ENCODE data around the gene HSPA12B.

The HSPA12B gene

DNA sequence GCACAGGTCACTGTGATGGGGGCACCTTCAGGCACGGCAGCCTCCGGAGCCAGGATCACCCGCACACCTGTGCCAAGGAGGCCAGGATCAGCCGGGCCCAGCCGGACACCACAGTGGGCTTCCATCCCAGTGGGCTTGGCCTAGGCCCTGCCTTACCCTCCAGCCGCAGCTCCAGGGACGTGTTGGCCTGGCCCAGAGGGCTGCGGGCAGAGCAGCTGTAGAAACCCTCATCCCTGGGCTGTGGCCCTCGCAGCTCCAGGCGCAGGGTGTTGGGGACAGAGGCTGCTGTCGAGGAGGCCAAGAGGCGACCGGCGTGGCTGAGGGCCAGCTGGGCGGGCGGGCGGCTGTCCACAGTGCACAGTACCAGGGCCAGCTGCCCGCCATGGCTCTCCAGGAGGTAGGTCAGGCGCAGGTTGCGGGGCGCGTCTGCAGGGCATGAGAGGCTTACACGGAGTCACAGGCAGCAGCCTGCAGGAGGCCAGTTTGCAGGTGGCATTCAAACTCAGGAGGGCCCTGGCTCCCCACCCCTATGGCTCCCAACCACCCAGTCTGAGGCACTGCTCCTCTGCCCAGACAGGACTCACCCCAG lies 39.7 kb upstream of the HSPA12B start:
- no peak overlapping the region for H3K27ac ChIP-seq (ENCODE audit: extremely low read depth, low read depth, low read length)
- H3K36me3 ChIP-seq (ENCODE audit: control insufficient read depth in 2 of 2, insufficient read depth in 1 of 2, low read length in 2 of 2): no peaks in the 10 kb centered on the region
- ChIA-PET CTCF (interaction anchor here (0.5 to 2.9 kb wide), 5 partner anchors 16 to 446 kb away, joined by 3 to 13 read pairs (median 4); partner anchors contain the start of gene SIGLEC1), POLR2A (no interaction called here)
- TF ChIP-seq ZNF214 (tag by site-specific recombination; IDR thresholded peaks at IDR 0.05; ENCODE audit: borderline replicate concordance) (no peak), ZNF521 (tag by site-specific recombination; IDR thresholded peaks at IDR 0.05) (no peak), ZNF529 (tag by site-specific recombination; IDR thresholded peaks at IDR 0.05; ENCODE audit: insufficient replicate concordance) (no peak), EGR2 (tag by site-specific recombination; IDR thresholded peaks at IDR 0.05; ENCODE audit: low read depth) (no peak), MYNN (tag by site-specific recombination; IDR thresholded peaks at IDR 0.05; ENCODE audit: borderline replicate concordance) (no peak), ZNF433 (tag by site-specific recombination; IDR thresholded peaks at IDR 0.05; ENCODE audit: low read depth) (no peak), ZNF423 (tag by site-specific recombination; IDR thresholded peaks at IDR 0.05) (no peak), SETDB1 (IDR thresholded peaks at IDR 0.05; ENCODE audit: insufficient read length, low read length) (no peak), ZNF510 (tag by site-specific recombination; IDR thresholded peaks at IDR 0.05; ENCODE audit: insufficient replicate concordance) (no peak), ZNF776 (tag by site-specific recombination; IDR thresholded peaks at IDR 0.05; ENCODE audit: borderline replicate concordance) (no peak)
- TF ChIP-seq, protein P1, sequence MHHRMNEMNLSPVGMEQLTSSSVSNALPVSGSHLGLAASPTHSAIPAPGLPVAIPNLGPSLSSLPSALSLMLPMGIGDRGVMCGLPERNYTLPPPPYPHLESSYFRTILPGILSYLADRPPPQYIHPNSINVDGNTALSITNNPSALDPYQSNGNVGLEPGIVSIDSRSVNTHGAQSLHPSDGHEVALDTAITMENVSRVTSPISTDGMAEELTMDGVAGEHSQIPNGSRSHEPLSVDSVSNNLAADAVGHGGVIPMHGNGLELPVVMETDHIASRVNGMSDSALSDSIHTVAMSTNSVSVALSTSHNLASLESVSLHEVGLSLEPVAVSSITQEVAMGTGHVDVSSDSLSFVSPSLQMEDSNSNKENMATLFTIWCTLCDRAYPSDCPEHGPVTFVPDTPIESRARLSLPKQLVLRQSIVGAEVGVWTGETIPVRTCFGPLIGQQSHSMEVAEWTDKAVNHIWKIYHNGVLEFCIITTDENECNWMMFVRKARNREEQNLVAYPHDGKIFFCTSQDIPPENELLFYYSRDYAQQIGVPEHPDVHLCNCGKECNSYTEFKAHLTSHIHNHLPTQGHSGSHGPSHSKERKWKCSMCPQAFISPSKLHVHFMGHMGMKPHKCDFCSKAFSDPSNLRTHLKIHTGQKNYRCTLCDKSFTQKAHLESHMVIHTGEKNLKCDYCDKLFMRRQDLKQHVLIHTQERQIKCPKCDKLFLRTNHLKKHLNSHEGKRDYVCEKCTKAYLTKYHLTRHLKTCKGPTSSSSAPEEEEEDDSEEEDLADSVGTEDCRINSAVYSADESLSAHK (tag by site-specific recombination; IDR thresholded peaks at IDR 0.05): no peak
- TF ChIP-seq, protein P2, sequence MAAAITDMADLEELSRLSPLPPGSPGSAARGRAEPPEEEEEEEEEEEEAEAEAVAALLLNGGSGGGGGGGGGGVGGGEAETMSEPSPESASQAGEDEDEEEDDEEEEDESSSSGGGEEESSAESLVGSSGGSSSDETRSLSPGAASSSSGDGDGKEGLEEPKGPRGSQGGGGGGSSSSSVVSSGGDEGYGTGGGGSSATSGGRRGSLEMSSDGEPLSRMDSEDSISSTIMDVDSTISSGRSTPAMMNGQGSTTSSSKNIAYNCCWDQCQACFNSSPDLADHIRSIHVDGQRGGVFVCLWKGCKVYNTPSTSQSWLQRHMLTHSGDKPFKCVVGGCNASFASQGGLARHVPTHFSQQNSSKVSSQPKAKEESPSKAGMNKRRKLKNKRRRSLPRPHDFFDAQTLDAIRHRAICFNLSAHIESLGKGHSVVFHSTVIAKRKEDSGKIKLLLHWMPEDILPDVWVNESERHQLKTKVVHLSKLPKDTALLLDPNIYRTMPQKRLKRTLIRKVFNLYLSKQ (tag by site-specific recombination; IDR thresholded peaks at IDR 0.05; ENCODE audit: borderline replicate concordance): no peak
- TF ChIP-seq, protein P3, sequence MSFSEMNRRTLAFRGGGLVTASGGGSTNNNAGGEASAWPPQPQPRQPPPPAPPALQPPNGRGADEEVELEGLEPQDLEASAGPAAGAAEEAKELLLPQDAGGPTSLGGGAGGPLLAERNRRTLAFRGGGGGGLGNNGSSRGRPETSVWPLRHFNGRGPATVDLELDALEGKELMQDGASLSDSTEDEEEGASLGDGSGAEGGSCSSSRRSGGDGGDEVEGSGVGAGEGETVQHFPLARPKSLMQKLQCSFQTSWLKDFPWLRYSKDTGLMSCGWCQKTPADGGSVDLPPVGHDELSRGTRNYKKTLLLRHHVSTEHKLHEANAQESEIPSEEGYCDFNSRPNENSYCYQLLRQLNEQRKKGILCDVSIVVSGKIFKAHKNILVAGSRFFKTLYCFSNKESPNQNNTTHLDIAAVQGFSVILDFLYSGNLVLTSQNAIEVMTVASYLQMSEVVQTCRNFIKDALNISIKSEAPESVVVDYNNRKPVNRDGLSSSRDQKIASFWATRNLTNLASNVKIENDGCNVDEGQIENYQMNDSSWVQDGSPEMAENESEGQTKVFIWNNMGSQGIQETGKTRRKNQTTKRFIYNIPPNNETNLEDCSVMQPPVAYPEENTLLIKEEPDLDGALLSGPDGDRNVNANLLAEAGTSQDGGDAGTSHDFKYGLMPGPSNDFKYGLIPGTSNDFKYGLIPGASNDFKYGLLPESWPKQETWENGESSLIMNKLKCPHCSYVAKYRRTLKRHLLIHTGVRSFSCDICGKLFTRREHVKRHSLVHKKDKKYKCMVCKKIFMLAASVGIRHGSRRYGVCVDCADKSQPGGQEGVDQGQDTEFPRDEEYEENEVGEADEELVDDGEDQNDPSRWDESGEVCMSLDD (tag by site-specific recombination; IDR thresholded peaks at IDR 0.05): no peak
- H3K4me1 ChIP-seq (ENCODE audit: control insufficient read depth, insufficient read depth, low read length): no peaks in the 10 kb centered on the region
- no peaks in the 10 kb centered on the region for H3K9me3 ChIP-seq (ENCODE audit: control insufficient read depth, insufficient read depth, low read depth, low read length)
- no peak overlapping the region for H3K4me3 ChIP-seq (ENCODE audit: low read depth, low read length)

DNA sequence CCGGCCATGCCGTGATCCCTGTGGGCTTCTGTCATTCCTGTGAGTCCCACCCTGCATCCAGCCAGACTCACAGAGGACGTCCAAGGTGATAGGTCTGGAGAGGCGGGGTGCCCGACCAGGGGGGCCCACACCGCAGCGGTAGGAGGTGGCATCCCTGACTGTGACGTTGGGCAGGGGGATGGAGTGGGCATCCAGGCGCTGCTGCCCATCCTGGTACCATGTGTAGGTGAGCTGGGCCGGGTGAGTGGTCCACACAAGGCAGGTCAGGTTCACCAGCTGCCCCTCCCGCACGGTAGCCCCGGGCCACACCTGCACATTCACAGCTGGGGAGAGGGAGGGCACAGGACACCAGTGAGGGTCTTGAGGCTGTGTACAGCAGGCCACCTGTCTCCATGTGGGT lies 39.1 kb upstream of the HSPA12B start:
- CTCF ChIA-PET: interaction anchor here (0.5 to 4.3 kb wide), 5 partner anchors 15 to 446 kb away, joined by 3 to 28 read pairs (median 4); partner anchors contain the start of gene SIGLEC1
- Histone ChIP-seq H3K36me3 (ENCODE audit: control insufficient read depth in 2 of 2, insufficient read depth in 1 of 2, low read length in 2 of 2) (no peaks in the 10 kb centered on the region), H3K4me3 (ENCODE audit: low read depth, low read length) (no peak overlapping the region), H3K9me3 (ENCODE audit: control insufficient read depth, insufficient read depth, low read depth, low read length) (no peaks in the 10 kb centered on the region), H3K4me1 (ENCODE audit: control insufficient read depth, insufficient read depth, low read length) (no peaks in the 10 kb centered on the region), H3K27ac (ENCODE audit: extremely low read depth, low read depth, low read length) (no peak overlapping the region)
- POLR2A ChIA-PET: interaction anchor here (0.6 kb wide), 1 partner anchor 103 kb away, joined by 5 read pairs; the partner anchor contains the start of gene CDC25B
- no peak for TF ChIP-seq KLF7 (tag by site-specific recombination; IDR thresholded peaks at IDR 0.05; ENCODE audit: borderline replicate concordance)
- TF ChIP-seq ZNF132 (tag by site-specific recombination; IDR thresholded peaks at IDR 0.05; ENCODE audit: borderline replicate concordance): no peak
- TF ChIP-seq, protein P4, sequence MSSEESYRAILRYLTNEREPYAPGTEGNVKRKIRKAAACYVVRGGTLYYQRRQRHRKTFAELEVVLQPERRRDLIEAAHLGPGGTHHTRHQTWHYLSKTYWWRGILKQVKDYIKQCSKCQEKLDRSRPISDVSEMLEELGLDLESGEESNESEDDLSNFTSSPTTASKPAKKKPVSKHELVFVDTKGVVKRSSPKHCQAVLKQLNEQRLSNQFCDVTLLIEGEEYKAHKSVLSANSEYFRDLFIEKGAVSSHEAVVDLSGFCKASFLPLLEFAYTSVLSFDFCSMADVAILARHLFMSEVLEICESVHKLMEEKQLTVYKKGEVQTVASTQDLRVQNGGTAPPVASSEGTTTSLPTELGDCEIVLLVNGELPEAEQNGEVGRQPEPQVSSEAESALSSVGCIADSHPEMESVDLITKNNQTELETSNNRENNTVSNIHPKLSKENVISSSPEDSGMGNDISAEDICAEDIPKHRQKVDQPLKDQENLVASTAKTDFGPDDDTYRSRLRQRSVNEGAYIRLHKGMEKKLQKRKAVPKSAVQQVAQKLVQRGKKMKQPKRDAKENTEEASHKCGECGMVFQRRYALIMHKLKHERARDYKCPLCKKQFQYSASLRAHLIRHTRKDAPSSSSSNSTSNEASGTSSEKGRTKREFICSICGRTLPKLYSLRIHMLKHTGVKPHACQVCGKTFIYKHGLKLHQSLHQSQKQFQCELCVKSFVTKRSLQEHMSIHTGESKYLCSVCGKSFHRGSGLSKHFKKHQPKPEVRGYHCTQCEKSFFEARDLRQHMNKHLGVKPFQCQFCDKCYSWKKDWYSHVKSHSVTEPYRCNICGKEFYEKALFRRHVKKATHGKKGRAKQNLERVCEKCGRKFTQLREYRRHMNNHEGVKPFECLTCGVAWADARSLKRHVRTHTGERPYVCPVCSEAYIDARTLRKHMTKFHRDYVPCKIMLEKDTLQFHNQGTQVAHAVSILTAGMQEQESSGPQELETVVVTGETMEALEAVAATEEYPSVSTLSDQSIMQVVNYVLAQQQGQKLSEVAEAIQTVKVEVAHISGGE (tag by site-specific recombination; conservative IDR thresholded peaks at IDR 0.05; ENCODE audit: low read depth): no peak
- no peak for TF ChIP-seq ZNF2 (tag by site-specific recombination; IDR thresholded peaks at IDR 0.05)
- no peak for TF ChIP-seq ZNF549 (tag by site-specific recombination; IDR thresholded peaks at IDR 0.05)
- no peak for TF ChIP-seq ZNF302 (tag by site-specific recombination; IDR thresholded peaks at IDR 0.05; ENCODE audit: low read depth)
- TF ChIP-seq ZNF202 (tag by site-specific recombination; IDR thresholded peaks at IDR 0.05; ENCODE audit: borderline replicate concordance): no peak
- TF ChIP-seq, protein P5, sequence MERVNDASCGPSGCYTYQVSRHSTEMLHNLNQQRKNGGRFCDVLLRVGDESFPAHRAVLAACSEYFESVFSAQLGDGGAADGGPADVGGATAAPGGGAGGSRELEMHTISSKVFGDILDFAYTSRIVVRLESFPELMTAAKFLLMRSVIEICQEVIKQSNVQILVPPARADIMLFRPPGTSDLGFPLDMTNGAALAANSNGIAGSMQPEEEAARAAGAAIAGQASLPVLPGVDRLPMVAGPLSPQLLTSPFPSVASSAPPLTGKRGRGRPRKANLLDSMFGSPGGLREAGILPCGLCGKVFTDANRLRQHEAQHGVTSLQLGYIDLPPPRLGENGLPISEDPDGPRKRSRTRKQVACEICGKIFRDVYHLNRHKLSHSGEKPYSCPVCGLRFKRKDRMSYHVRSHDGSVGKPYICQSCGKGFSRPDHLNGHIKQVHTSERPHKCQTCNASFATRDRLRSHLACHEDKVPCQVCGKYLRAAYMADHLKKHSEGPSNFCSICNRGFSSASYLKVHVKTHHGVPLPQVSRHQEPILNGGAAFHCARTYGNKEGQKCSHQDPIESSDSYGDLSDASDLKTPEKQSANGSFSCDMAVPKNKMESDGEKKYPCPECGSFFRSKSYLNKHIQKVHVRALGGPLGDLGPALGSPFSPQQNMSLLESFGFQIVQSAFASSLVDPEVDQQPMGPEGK (tag by site-specific recombination; IDR thresholded peaks at IDR 0.05): no peak
